Urinary bladder (tissue), 4 donors: Measurements from ENCODE around the gene CGREF1. TPM values are rescaled to one million over a fixed set of nuclear protein-coding genes. Genes with fewer than 3 reads are reported as not detected.
A peak's percentile ranks its signal among the peaks of the same experiment; 100 is the strongest.
"Not testable (repeated sequence)": the region's sequence is repeated elsewhere in the genome, so short reads cannot be mapped to it uniquely, and the experiment has no call there.

Source experiments
- DNase-seq: peaks from one replicate; pipeline ENCODE4 v3.0.0-alpha.2; 2015; ENCODE audit errors: extremely low spot score
- H3K27ac ChIP-seq: one replicate; pipeline ENCODE4 v1.5.1; 2013; ENCODE audit warnings: low read depth, mild to moderate bottlenecking, moderate library complexity
- H3K36me3 ChIP-seq: one replicate; pipeline ENCODE4 v1.6.1; 2013; ENCODE audit warnings: mild to moderate bottlenecking, moderate library complexity; ENCODE audit not compliant: insufficient read depth
- H3K4me1 ChIP-seq: one replicate; pipeline ENCODE4 v1.6.1; 2013; ENCODE audit warnings: mild to moderate bottlenecking, moderate library complexity; ENCODE audit not compliant: insufficient read depth
- H3K4me3 ChIP-seq: one replicate; pipeline ENCODE4 v1.5.1; 2013; ENCODE audit warnings: low read depth, low read length
- WGBS: extraction: QIAGEN DNeasy Blood & Tissue Kit; methylation state at CpG from one replicate; pipeline ENCODE4 v1.1.7; 2013; 5-methylcytosine and 5-hydroxymethylcytosine counted together
- polyA plus RNA-seq: library from polyadenylated mRNA; stranded (reverse); fragments of 200-250 nt; gene quantifications from one replicate; pipeline ENCODE4 v1.2.3, GENCODE V29; 2013
- total RNA-seq: library from RNA; depleted of rRNA; stranded (reverse); fragments of >200 nt; gene quantifications from one replicate; pipeline ENCODE4 v1.2.3, GENCODE V29; 2014
- donor health status: healthy with polysubstance abuse.
- donor health status: healthy.

The CGREF1 gene
- total and polyA plus RNA-seq, 2 donors = 1.0 to 4.1 TPM

GRCh38 chr2:27133195-27133875 is 14.4 kb upstream of the CGREF1 start:
- no peak overlapping the region for H3K27ac ChIP-seq
- H3K4me3 ChIP-seq = peak overlapping the region; percentile 92
- 40% methylated on average over 14 of the region's 14 CpGs for WGBS
- H3K36me3 ChIP-seq = peaks cover 5% of the 10 kb centered on the region
- DNase-seq = no peak
- H3K4me1 ChIP-seq = no peaks in the 10 kb centered on the region

GRCh38 chr2:27131429-27131828 is 12.5 kb upstream of the CGREF1 start:
- no peaks in the 10 kb centered on the region for H3K4me1 ChIP-seq
- H3K36me3 ChIP-seq = peaks cover 5% of the 10 kb centered on the region
- H3K4me3 ChIP-seq = no peak overlapping the region
- DNase-seq = no peak
- 89% methylated on average over 11 of the region's 11 CpGs for WGBS
- no peak overlapping the region for H3K27ac ChIP-seq

GRCh38 chr2:27130396-27130795 is 11.5 kb upstream of the CGREF1 start:
- no peak for DNase-seq
- Histone ChIP-seq H3K4me3 (no peak overlapping the region), H3K4me1 (no peaks in the 10 kb centered on the region), H3K36me3 (peaks cover 5% of the 10 kb centered on the region), H3K27ac (no peak overlapping the region)
- WGBS = 89% methylated on average over 10 of the region's 10 CpGs

- H3K27ac ChIP-seq = no peak overlapping the region
- 75% methylated on average over 11 of the region's 11 CpGs for WGBS
- H3K4me1 ChIP-seq = no peaks in the 10 kb centered on the region
- peaks cover 5% of the 10 kb centered on the region for H3K36me3 ChIP-seq
- DNase-seq = no peak
- no peak overlapping the region for H3K4me3 ChIP-seq
Observed at GRCh38 chr2:27128668-27129571, 10.0 kb upstream of the CGREF1 start.

GRCh38 chr2:27127883-27128667 is 9.1 kb upstream of the CGREF1 start:
- DNase-seq = no peak
- Histone ChIP-seq H3K4me1 (no peaks in the 10 kb centered on the region), H3K36me3 (peaks cover 5% of the 10 kb centered on the region), H3K4me3 (no peak overlapping the region), H3K27ac (no peak overlapping the region)
- WGBS = 86% methylated on average over 9 of the region's 9 CpGs

- Histone ChIP-seq H3K27ac (no peak overlapping the region), H3K36me3 (peaks cover 5% of the 10 kb centered on the region), H3K4me3 (no peak overlapping the region), H3K4me1 (no peaks in the 10 kb centered on the region)
- DNase-seq = no peak
- WGBS = 61% methylated on average over 5 of the region's 5 CpGs
Observed at GRCh38 chr2:27126252-27126710, 7.4 kb upstream of the CGREF1 start.

GRCh38 chr2:27125104-27125503 is 6.2 kb upstream of the CGREF1 start:
- Histone ChIP-seq H3K27ac (no peak overlapping the region), H3K4me3 (no peak overlapping the region), H3K4me1 (no peaks in the 10 kb centered on the region), H3K36me3 (peaks cover under 1% of the 10 kb centered on the region)
- 85% methylated on average over 3 of the region's 3 CpGs for WGBS
- no peak for DNase-seq

GRCh38 chr2:27123302-27124150 is 4.6 kb upstream of the CGREF1 start, which contains the start of gene ABHD1:
Gene ABHD1 (plus strand): TSS chr2:27123815. CDS start chr2:27123949, 134 bp downstream.
- Histone ChIP-seq H3K4me3 (peak within 1 kb of the TSS; percentile 48), H3K4me1 (no peaks in the 10 kb centered on the region), H3K27ac (peak within 1 kb of the TSS; percentile 3), H3K36me3 (no peaks in the 10 kb centered on the region)
- DNase-seq = no peak
- 7% methylated on average over 47 of the region's 47 CpGs for WGBS

GRCh38 chr2:27122791-27123190 is 3.9 kb upstream of the CGREF1 start:
- H3K4me3 ChIP-seq = no peak overlapping the region
- no peak overlapping the region for H3K27ac ChIP-seq
- no peaks in the 10 kb centered on the region for H3K36me3 ChIP-seq
- H3K4me1 ChIP-seq = no peaks in the 10 kb centered on the region
- no peak for DNase-seq
- 84% methylated on average over 7 of the region's 7 CpGs for WGBS

GRCh38 chr2:27121906-27122305 is 3.0 kb upstream of the CGREF1 start:
- H3K36me3 ChIP-seq = no peaks in the 10 kb centered on the region
- H3K27ac ChIP-seq = no peak overlapping the region
- no peak overlapping the region for H3K4me3 ChIP-seq
- no peaks in the 10 kb centered on the region for H3K4me1 ChIP-seq
- DNase-seq = no peak
- 75% methylated on average over 2 of the region's 2 CpGs for WGBS

- H3K4me3 ChIP-seq, H3K4me1 ChIP-seq, H3K36me3 ChIP-seq, DNase-seq, H3K27ac ChIP-seq: not testable (repeated sequence)
- 83% methylated on average over 8 of the region's 8 CpGs for WGBS
Observed at GRCh38 chr2:27119330-27119670, 372 bp upstream of the CGREF1 start.

- peak overlapping the region; percentile 40 for H3K4me3 ChIP-seq
Observed at GRCh38 chr2:27117995-27118524, 868 bp downstream of the CGREF1 start.

More at GRCh38 chr2:27117995-27118524, 868 bp downstream of the CGREF1 start:
- 23% methylated on average over 14 of the region's 14 CpGs for WGBS
- no peaks in the 10 kb centered on the region for H3K4me1 ChIP-seq
- DNase-seq = no peak
- H3K27ac ChIP-seq = no peak overlapping the region
- H3K36me3 ChIP-seq = no peaks in the 10 kb centered on the region
